ENCODE measurements around the gene RLF.

DNA sequence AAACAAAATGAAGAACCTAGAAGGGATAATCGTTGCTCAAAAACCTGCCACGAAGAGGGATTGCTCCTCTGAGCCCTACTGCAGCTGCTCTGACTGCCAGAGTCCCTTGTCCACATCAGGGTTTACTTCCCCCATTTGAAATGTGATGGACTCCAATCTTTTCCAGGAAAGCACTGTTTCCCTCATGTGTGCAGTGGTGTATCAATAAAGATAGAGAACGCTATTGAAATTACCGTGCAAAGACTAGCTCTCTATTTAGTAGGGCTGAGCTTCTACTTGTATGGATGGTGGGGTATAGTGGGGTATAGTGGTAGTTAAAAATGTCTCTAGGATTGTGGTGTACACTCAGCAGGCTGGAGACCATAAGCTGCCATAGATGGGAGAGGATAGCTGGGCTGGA is 90.3 kb downstream of the RLF start:
- TF ChIP-seq, protein P1, sequence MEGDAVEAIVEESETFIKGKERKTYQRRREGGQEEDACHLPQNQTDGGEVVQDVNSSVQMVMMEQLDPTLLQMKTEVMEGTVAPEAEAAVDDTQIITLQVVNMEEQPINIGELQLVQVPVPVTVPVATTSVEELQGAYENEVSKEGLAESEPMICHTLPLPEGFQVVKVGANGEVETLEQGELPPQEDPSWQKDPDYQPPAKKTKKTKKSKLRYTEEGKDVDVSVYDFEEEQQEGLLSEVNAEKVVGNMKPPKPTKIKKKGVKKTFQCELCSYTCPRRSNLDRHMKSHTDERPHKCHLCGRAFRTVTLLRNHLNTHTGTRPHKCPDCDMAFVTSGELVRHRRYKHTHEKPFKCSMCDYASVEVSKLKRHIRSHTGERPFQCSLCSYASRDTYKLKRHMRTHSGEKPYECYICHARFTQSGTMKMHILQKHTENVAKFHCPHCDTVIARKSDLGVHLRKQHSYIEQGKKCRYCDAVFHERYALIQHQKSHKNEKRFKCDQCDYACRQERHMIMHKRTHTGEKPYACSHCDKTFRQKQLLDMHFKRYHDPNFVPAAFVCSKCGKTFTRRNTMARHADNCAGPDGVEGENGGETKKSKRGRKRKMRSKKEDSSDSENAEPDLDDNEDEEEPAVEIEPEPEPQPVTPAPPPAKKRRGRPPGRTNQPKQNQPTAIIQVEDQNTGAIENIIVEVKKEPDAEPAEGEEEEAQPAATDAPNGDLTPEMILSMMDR (IDR thresholded peaks at IDR 0.05; ENCODE audit: insufficient read depth, low read depth, low read length) = no peak
- no peak for TF ChIP-seq EZH2 (IDR thresholded peaks at IDR 0.05; ENCODE audit: insufficient read depth, low read length)
